ENCODE measurements around the gene ARL14EPL.

ARL14EPL gene

DNA sequence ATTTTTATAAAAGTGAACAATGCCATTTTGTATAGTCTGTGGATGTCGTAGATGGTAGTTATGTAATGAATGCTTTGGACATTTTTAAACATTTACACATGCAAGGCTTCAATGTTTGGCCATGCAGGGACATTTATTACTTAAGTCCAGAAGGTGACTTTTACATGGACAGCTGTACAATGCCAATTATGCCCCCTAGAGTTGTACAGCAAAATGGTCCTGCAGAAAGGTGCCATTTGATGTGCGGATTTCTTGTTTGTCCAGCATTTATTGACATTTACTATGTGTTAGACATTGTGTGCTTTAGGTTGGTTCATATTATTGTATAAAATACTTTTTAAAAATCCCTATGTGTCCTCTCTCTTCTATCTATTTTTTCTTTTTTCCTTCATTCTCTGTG is 30.1 kb downstream of the ARL14EPL start:
- H2BK15ac ChIP-seq (ENCODE audit: low read depth, poor library complexity, severe bottlenecking) = no peak overlapping the region
- H2AK5ac ChIP-seq (ENCODE audit: low read length, severe bottlenecking) = no peak overlapping the region
- H3K18ac ChIP-seq (ENCODE audit: low read depth in 1 of 2, low read length in 2 of 2) = no peak overlapping the region
- no peak overlapping the region for H2AFZ ChIP-seq (ENCODE audit: low read depth, low read length)
- H2BK12ac ChIP-seq (ENCODE audit: low read length in 2 of 2) = no peak overlapping the region
- DNase-seq = no peak
- no peak overlapping the region for H2BK120ac ChIP-seq (ENCODE audit: low read depth, low read length)
- H3K23ac ChIP-seq (ENCODE audit: low read length in 2 of 2) = no peak overlapping the region
- H3K27ac ChIP-seq (ENCODE audit: low read length, poor library complexity, severe bottlenecking) = no peak overlapping the region
- no peak overlapping the region for H3K4me3 ChIP-seq (ENCODE audit: insufficient read depth in 1 of 2, low read depth in 1 of 2, low read length in 2 of 2)
- H3K9me3 ChIP-seq (ENCODE audit: control insufficient read depth, low read length) = no peaks in the 10 kb centered on the region
- H3K4me1 ChIP-seq (ENCODE audit: control insufficient read depth, insufficient read depth, low read depth, low read length) = no peaks in the 10 kb centered on the region
- no peak overlapping the region for H2BK5ac ChIP-seq (ENCODE audit: low read depth, low read length, poor library complexity, severe bottlenecking)
- H3K9ac ChIP-seq (ENCODE audit: low read length) = no peak overlapping the region
- no peak overlapping the region for H4K91ac ChIP-seq (ENCODE audit: low read length)
- WGBS = 100% methylated on average over 1 of the region's 2 CpGs
- no peak overlapping the region for H3K4ac ChIP-seq (ENCODE audit: low read depth in 1 of 2, low read length in 2 of 2)
- H3K79me1 ChIP-seq (replicated peaks; ENCODE audit: low read length, poor library complexity, severe bottlenecking) = no peaks in the 10 kb centered on the region
- no peaks in the 10 kb centered on the region for H3K36me3 ChIP-seq (ENCODE audit: control insufficient read depth in 1 of 2, insufficient read depth in 2 of 2, low read depth in 1 of 2, low read length in 2 of 2)
- H4K8ac ChIP-seq (ENCODE audit: low read length) = no peak overlapping the region
- H3K4me2 ChIP-seq (ENCODE audit: low read length, poor library complexity, severe bottlenecking) = no peak overlapping the region
- H3K14ac ChIP-seq (ENCODE audit: low read length in 2 of 2) = no peak overlapping the region
- H3K27me3 ChIP-seq (ENCODE audit: control insufficient read depth in 1 of 2, insufficient read depth in 1 of 2, low read length in 2 of 2) = peaks cover 0 to 4% of the 10 kb centered on the region in 2 experiments

DNA sequence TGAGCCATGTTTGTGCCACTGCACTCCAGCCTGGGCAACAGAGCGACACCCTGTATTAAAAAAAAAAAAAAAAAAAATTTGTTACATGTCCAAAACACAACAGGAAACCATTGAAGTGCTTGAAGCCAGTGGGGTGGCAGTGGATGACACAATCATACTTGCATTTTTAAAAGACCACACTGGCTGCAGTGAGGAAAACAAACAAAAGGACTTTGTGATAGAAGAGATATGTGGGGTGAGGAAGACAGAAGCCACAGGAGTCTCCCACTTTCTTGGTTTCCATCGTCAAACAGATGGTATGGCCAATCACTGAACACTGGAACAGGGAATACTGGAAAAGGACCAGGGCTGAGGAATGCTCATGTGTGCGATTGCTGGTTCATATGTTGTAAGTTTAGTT is 31.7 kb downstream of the ARL14EPL start:
- DNase-seq = no peak
- no peak overlapping the region for H3K9ac ChIP-seq (ENCODE audit: low read length)
- no peak overlapping the region for H3K14ac ChIP-seq (ENCODE audit: low read length in 2 of 2)
- H3K4me2 ChIP-seq (ENCODE audit: low read length, poor library complexity, severe bottlenecking) = no peak overlapping the region
- no peak overlapping the region for H2AFZ ChIP-seq (ENCODE audit: low read depth, low read length)
- no peak overlapping the region for H2BK120ac ChIP-seq (ENCODE audit: low read depth, low read length)
- no peak overlapping the region for H3K23ac ChIP-seq (ENCODE audit: low read length in 2 of 2)
- H2AK5ac ChIP-seq (ENCODE audit: low read length, severe bottlenecking) = no peak overlapping the region
- H3K36me3 ChIP-seq (ENCODE audit: control insufficient read depth in 1 of 2, insufficient read depth in 2 of 2, low read depth in 1 of 2, low read length in 2 of 2) = no peaks in the 10 kb centered on the region
- no peaks in the 10 kb centered on the region for H3K79me1 ChIP-seq (replicated peaks; ENCODE audit: low read length, poor library complexity, severe bottlenecking)
- no peak overlapping the region for H4K8ac ChIP-seq (ENCODE audit: low read length)
- no peak overlapping the region for H4K91ac ChIP-seq (ENCODE audit: low read length)
- no peak overlapping the region for H3K27ac ChIP-seq (ENCODE audit: low read length, poor library complexity, severe bottlenecking)
- H2BK15ac ChIP-seq (ENCODE audit: low read depth, poor library complexity, severe bottlenecking) = no peak overlapping the region
- H3K9me3 ChIP-seq (ENCODE audit: control insufficient read depth, low read length) = no peaks in the 10 kb centered on the region
- H3K18ac ChIP-seq (ENCODE audit: low read depth in 1 of 2, low read length in 2 of 2) = no peak overlapping the region
- no peak overlapping the region for H2BK12ac ChIP-seq (ENCODE audit: low read length in 2 of 2)
- no peak overlapping the region for H2BK5ac ChIP-seq (ENCODE audit: low read depth, low read length, poor library complexity, severe bottlenecking)
- no peaks in the 10 kb centered on the region for H3K4me1 ChIP-seq (ENCODE audit: control insufficient read depth, insufficient read depth, low read depth, low read length)
- H3K4ac ChIP-seq (ENCODE audit: low read depth in 1 of 2, low read length in 2 of 2) = no peak overlapping the region
- 82% methylated on average over 2 of the region's 3 CpGs for WGBS
- no peak overlapping the region for H3K4me3 ChIP-seq (ENCODE audit: insufficient read depth in 1 of 2, low read depth in 1 of 2, low read length in 2 of 2)
- H3K27me3 ChIP-seq (ENCODE audit: control insufficient read depth in 1 of 2, insufficient read depth in 1 of 2, low read length in 2 of 2) = peaks cover 0 to 3% of the 10 kb centered on the region in 2 experiments

DNA sequence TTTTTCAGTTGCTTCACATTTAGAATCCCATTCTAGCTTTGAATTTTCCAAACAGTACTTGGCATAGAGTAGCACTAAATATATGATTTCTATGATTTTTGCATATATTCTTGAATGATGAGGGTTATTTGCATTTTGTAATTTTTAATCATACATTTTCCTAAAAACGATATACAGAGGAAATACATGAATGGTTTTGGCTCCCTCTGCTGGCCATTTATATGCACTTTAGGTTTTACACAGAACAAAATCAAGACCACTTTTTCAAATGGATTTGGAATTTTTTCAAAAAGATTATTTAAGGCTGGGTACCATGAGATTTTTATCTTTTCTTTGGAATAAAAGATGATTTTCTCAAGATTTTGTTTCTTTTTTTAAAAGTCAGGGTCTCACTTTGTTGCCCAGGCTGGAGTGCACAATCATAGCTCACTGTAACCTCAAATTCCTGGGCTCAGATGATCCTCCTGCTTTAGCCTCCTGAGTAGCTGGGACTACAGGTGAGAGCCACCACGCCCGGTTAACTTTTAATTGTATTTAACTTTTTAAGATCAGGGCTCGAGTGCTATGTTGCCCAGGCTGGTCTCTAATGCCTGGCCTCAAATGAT is 35.9 kb downstream of the ARL14EPL start:
- 27% methylated on average over 3 of the region's 4 CpGs for WGBS
- peak; percentile 61 for DNase-seq
- peak overlapping the region; percentile 19 for H3K9ac ChIP-seq (ENCODE audit: low read length)
- no peaks in the 10 kb centered on the region for H3K9me3 ChIP-seq (ENCODE audit: control insufficient read depth, low read length)
- H3K27me3 ChIP-seq (ENCODE audit: control insufficient read depth in 1 of 2, insufficient read depth in 1 of 2, low read length in 2 of 2) = peaks cover 0 to 10% of the 10 kb centered on the region in 2 experiments
- H4K8ac ChIP-seq (ENCODE audit: low read length) = no peak overlapping the region
- no peak overlapping the region for H2BK15ac ChIP-seq (ENCODE audit: low read depth, poor library complexity, severe bottlenecking)
- H3K27ac ChIP-seq (ENCODE audit: low read length, poor library complexity, severe bottlenecking) = no peak overlapping the region
- no peaks in the 10 kb centered on the region for H3K36me3 ChIP-seq (ENCODE audit: control insufficient read depth in 1 of 2, insufficient read depth in 2 of 2, low read depth in 1 of 2, low read length in 2 of 2)
- H3K4ac ChIP-seq (ENCODE audit: low read depth in 1 of 2, low read length in 2 of 2) = no peak overlapping the region
- H2BK5ac ChIP-seq (ENCODE audit: low read depth, low read length, poor library complexity, severe bottlenecking) = no peak overlapping the region
- no peak overlapping the region for H4K91ac ChIP-seq (ENCODE audit: low read length)
- no peaks in the 10 kb centered on the region for H3K79me1 ChIP-seq (replicated peaks; ENCODE audit: low read length, poor library complexity, severe bottlenecking)
- H3K18ac ChIP-seq (ENCODE audit: low read depth in 1 of 2, low read length in 2 of 2) = no peak overlapping the region
- H2BK120ac ChIP-seq (ENCODE audit: low read depth, low read length) = no peak overlapping the region
- H3K4me2 ChIP-seq (ENCODE audit: low read length, poor library complexity, severe bottlenecking) = no peak overlapping the region
- H3K23ac ChIP-seq (ENCODE audit: low read length in 2 of 2) = no peak overlapping the region
- no peak overlapping the region for H2AK5ac ChIP-seq (ENCODE audit: low read length, severe bottlenecking)
- H2BK12ac ChIP-seq (ENCODE audit: low read length in 2 of 2) = no peak overlapping the region
- no peak overlapping the region for H3K4me3 ChIP-seq (ENCODE audit: insufficient read depth in 1 of 2, low read depth in 1 of 2, low read length in 2 of 2)
- H3K4me1 ChIP-seq (ENCODE audit: control insufficient read depth, insufficient read depth, low read depth, low read length) = no peaks in the 10 kb centered on the region
- H2AFZ ChIP-seq (ENCODE audit: low read depth, low read length) = no peak overlapping the region
- H3K14ac ChIP-seq (ENCODE audit: low read length in 2 of 2) = no peak overlapping the region

DNA sequence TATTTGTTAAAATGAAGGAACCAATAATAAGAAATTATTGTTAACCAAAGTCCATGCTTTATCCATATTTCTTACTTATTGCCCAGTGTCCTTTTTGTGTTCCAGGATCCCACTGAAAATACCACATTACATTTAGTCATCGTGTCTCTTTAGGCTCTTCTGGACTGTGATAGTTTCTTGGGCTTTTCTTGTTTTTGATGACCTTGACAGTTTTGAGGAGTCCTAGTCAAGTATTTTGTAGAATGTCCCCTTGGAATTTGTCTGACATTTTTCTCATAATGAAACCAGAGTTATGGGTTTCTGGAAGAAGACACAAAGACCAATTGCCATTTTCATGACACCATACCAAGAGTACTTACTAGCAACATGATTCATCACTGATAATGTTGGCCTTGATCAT is 38.9 kb downstream of the ARL14EPL start:
- H2AFZ ChIP-seq (ENCODE audit: low read depth, low read length) = no peak overlapping the region
- no peak overlapping the region for H3K4me2 ChIP-seq (ENCODE audit: low read length, poor library complexity, severe bottlenecking)

More for the DNA sequence above, 38.9 kb downstream of the ARL14EPL start:
- H3K9ac ChIP-seq (ENCODE audit: low read length) = no peak overlapping the region
- H3K27me3 ChIP-seq (ENCODE audit: control insufficient read depth in 1 of 2, insufficient read depth in 1 of 2, low read length in 2 of 2) = peaks cover 0 to 10% of the 10 kb centered on the region in 2 experiments
- H2BK5ac ChIP-seq (ENCODE audit: low read depth, low read length, poor library complexity, severe bottlenecking) = no peak overlapping the region
- 100% methylated on average over 1 of the region's 1 CpG for WGBS
- H3K9me3 ChIP-seq (ENCODE audit: control insufficient read depth, low read length) = no peaks in the 10 kb centered on the region
- H3K23ac ChIP-seq (ENCODE audit: low read length in 2 of 2) = no peak overlapping the region
- no peak overlapping the region for H2BK15ac ChIP-seq (ENCODE audit: low read depth, poor library complexity, severe bottlenecking)
- no peak for DNase-seq
- H3K4me3 ChIP-seq (ENCODE audit: insufficient read depth in 1 of 2, low read depth in 1 of 2, low read length in 2 of 2) = no peak overlapping the region
- no peak overlapping the region for H3K14ac ChIP-seq (ENCODE audit: low read length in 2 of 2)
- H3K79me1 ChIP-seq (replicated peaks; ENCODE audit: low read length, poor library complexity, severe bottlenecking) = no peaks in the 10 kb centered on the region
- H4K91ac ChIP-seq (ENCODE audit: low read length) = no peak overlapping the region
- H3K27ac ChIP-seq (ENCODE audit: low read length, poor library complexity, severe bottlenecking) = no peak overlapping the region
- H2AK5ac ChIP-seq (ENCODE audit: low read length, severe bottlenecking) = no peak overlapping the region
- no peak overlapping the region for H2BK120ac ChIP-seq (ENCODE audit: low read depth, low read length)
- H2BK12ac ChIP-seq (ENCODE audit: low read length in 2 of 2) = no peak overlapping the region
- no peak overlapping the region for H3K18ac ChIP-seq (ENCODE audit: low read depth in 1 of 2, low read length in 2 of 2)
- no peak overlapping the region for H3K4ac ChIP-seq (ENCODE audit: low read depth in 1 of 2, low read length in 2 of 2)
- H4K8ac ChIP-seq (ENCODE audit: low read length) = no peak overlapping the region
- no peaks in the 10 kb centered on the region for H3K4me1 ChIP-seq (ENCODE audit: control insufficient read depth, insufficient read depth, low read depth, low read length)
- H3K36me3 ChIP-seq (ENCODE audit: control insufficient read depth in 1 of 2, insufficient read depth in 2 of 2, low read depth in 1 of 2, low read length in 2 of 2) = no peaks in the 10 kb centered on the region
